Daoy (cell line): ENCODE data around the gene HPSE2. TPM values are rescaled to one million over a fixed set of nuclear protein-coding genes. Genes with fewer than 3 reads are reported as not detected.

Source experiments
- DNase-seq: peaks from one replicate; pipeline ENCODE4 v3.0.0-alpha.2; 2015; ENCODE audit warnings: low read depth
- total RNA-seq: library from RNA; depleted of rRNA; stranded (reverse); fragments of >200 nt; shearing (Covaris generic); gene quantifications from 2 replicates; pipeline ENCODE4 v1.2.3, GENCODE V29; 2014

Gene HPSE2
- total RNA-seq, 1 experiment from 2014 or later, result 0.06 TPM

- no peak for DNase-seq
These were observed 230.4 kb downstream of the HPSE2 start for GRCh38 chr10:99005254-99005653.

GRCh38 chr10:99004738-99005137 is 230.9 kb downstream of the HPSE2 start:
- no peak for DNase-seq

- no peak for DNase-seq
These were observed 233.3 kb downstream of the HPSE2 start for GRCh38 chr10:99002392-99002791.

- no peak for DNase-seq
These were observed 238.1 kb downstream of the HPSE2 start for GRCh38 chr10:98997596-98997995.

GRCh38 chr10:98994030-98994429 is 241.6 kb downstream of the HPSE2 start:
- no peak for DNase-seq

GRCh38 chr10:98983751-98984150 is 251.9 kb downstream of the HPSE2 start:
- DNase-seq, result peak; percentile 3

GRCh38 chr10:98980353-98980752 is 255.3 kb downstream of the HPSE2 start:
- DNase-seq, result no peak

- DNase-seq, result no peak
These were observed 264.2 kb downstream of the HPSE2 start for GRCh38 chr10:98971464-98971863.

GRCh38 chr10:98967601-98968000 is 268.1 kb downstream of the HPSE2 start:
- no peak for DNase-seq

- peak; percentile 52 for DNase-seq
These were observed 272.0 kb downstream of the HPSE2 start for GRCh38 chr10:98963608-98964007.

- DNase-seq, result no peak
These were observed 276.3 kb downstream of the HPSE2 start for GRCh38 chr10:98959379-98959778.

- DNase-seq, result no peak
These were observed 277.9 kb downstream of the HPSE2 start for GRCh38 chr10:98957801-98958200.

- peak; percentile 73 for DNase-seq
These were observed 278.9 kb downstream of the HPSE2 start for GRCh38 chr10:98956576-98957260.

GRCh38 chr10:98953251-98953650 is 282.4 kb downstream of the HPSE2 start:
- DNase-seq, result no peak

- no peak for DNase-seq
These were observed 284.2 kb downstream of the HPSE2 start for GRCh38 chr10:98951269-98952000.

- DNase-seq, result no peak
These were observed 285.5 kb downstream of the HPSE2 start for GRCh38 chr10:98950106-98950505.

- no peak for DNase-seq
These were observed 286.3 kb downstream of the HPSE2 start for GRCh38 chr10:98949306-98949705.

GRCh38 chr10:98943681-98944080 is 292.0 kb downstream of the HPSE2 start:
- DNase-seq, result no peak

GRCh38 chr10:98929709-98930108 is 305.9 kb downstream of the HPSE2 start:
- no peak for DNase-seq

- no peak for DNase-seq
These were observed 310.0 kb downstream of the HPSE2 start for GRCh38 chr10:98925651-98926050.

GRCh38 chr10:98924526-98924925 is 311.1 kb downstream of the HPSE2 start:
- DNase-seq, result no peak

- no peak for DNase-seq
These were observed 314.3 kb downstream of the HPSE2 start for GRCh38 chr10:98921316-98921715.

GRCh38 chr10:98920807-98921206 is 314.8 kb downstream of the HPSE2 start:
- DNase-seq, result peak; percentile 25
